ENCODE data around the gene RFX7. TPM values are rescaled to one million over a fixed set of nuclear protein-coding genes. Genes with fewer than 3 reads are reported as not detected.

The RFX7 gene
- total and polyA plus RNA-seq, 2 of the 8 experiments (the other 6 are each of a cell fraction or from before 2014, with no cell fraction given), result 10.4 to 40.9 TPM

GRCh38 chr15:56254265-56254664, 10.6 kb upstream of the RFX7 start:
- Histone ChIP-seq H3K4me2 (ENCODE audit: insufficient read depth in 1 of 2, low read depth in 2 of 2, low read length in 2 of 2) (no peak overlapping the region), H3K79me1 (ENCODE audit: low read depth, low read length) (no peaks in the 10 kb centered on the region), H3K4me3 (ENCODE audit: extremely low read depth in 1 of 4, insufficient read depth in 2 of 4, low read depth in 3 of 4, low read length in 4 of 4) (no peak overlapping the region), H4K20me1 (replicated peaks in 1 of 2; ENCODE audit: control insufficient read depth in 1 of 2, insufficient read depth in 2 of 2, low read length in 2 of 2) (no peaks in the 10 kb centered on the region), H3K14ac (ENCODE audit: insufficient read length) (no peak overlapping the region), H3K9me3 (ENCODE audit: insufficient read depth in 2 of 2, low read depth in 1 of 2, low read length in 1 of 2) (no peaks in the 10 kb centered on the region), H2BK5ac (ENCODE audit: low read depth, low read length) (no peak overlapping the region), H2BK12ac (ENCODE audit: low read depth, low read length) (no peak overlapping the region), H4K5ac (ENCODE audit: insufficient read length, low read depth, low read length) (no peak overlapping the region), H3K27me3 (replicated peaks in 1 of 4; ENCODE audit: control insufficient read depth in 3 of 4, extremely low read depth in 1 of 4, insufficient read depth in 3 of 4, low read length in 3 of 4) (no peaks in the 10 kb centered on the region), H2AK5ac (ENCODE audit: low read depth, low read length) (no peak overlapping the region), H3K4ac (replicated peaks; ENCODE audit: insufficient read length, low read depth, low read length) (no peak overlapping the region), H3K36me3 (ENCODE audit: control insufficient read depth in 2 of 4, insufficient read depth in 4 of 4, low read length in 3 of 4) (no peaks in the 10 kb centered on the region), H3K4me1 (replicated peaks in 1 of 4; ENCODE audit: control insufficient read depth in 3 of 4, insufficient read depth in 4 of 4, low read length in 3 of 4) (no peaks in the 10 kb centered on the region), H3K79me2 (ENCODE audit: control insufficient read depth in 1 of 2, insufficient read depth in 2 of 2, low read length in 2 of 2) (no peaks in the 10 kb centered on the region), H3K18ac (ENCODE audit: extremely low read depth, low read length) (no peak overlapping the region), H2BK15ac (ENCODE audit: low read length) (no peak overlapping the region), H2BK120ac (replicated peaks; ENCODE audit: low read depth, low read length) (no peak overlapping the region), H4K91ac (replicated peaks; ENCODE audit: insufficient read length, low read length) (no peak overlapping the region), H3K56ac (replicated peaks; ENCODE audit: insufficient read length, low read depth, low read length) (no peak overlapping the region), H4K8ac (ENCODE audit: extremely low read depth, insufficient read depth, low read length) (no peak overlapping the region), H3K9ac (replicated peaks in 1 of 4; ENCODE audit: extremely low read depth in 1 of 4, low read depth in 3 of 4, low read length in 3 of 4) (no peak overlapping the region), H2BK20ac (ENCODE audit: low read length) (no peak overlapping the region), H3K27ac (ENCODE audit: low read depth, low read length) (no peak overlapping the region), H2AFZ (ENCODE audit: low read length) (no peak overlapping the region), H3K23me2 (ENCODE audit: low read depth, low read length) (no peaks in the 10 kb centered on the region), H3K23ac (ENCODE audit: insufficient read length) (no peak overlapping the region)
- ChIA-PET POLR2A (ENCODE audit: partially characterized antibody) (interaction anchor here (1.3 kb wide), 1 partner anchor 10 kb away, joined by 5 read pairs; no protein-coding TSS in a partner anchor), CTCF (ENCODE audit: partially characterized antibody) (interaction anchor here (0.6 to 7.5 kb wide), 3 partner anchors 151 to 201 kb away, joined by 3 to 119 read pairs (median 3); no protein-coding TSS in a partner anchor)
- no peak for TF ChIP-seq RAD21 (IDR thresholded peaks at IDR 0.05 in 1 of 2, conservative IDR thresholded peaks at IDR 0.05 in 1 of 2; ENCODE audit: low read depth in 2 of 2, low read length in 2 of 2)
- TF ChIP-seq RNF2 (IDR thresholded peaks at IDR 0.05; ENCODE audit: borderline replicate concordance, low read depth, low read length, missing control alignments, poor library complexity, severe bottlenecking), result no peak
- no peak for TF ChIP-seq CREB1 (IDR thresholded peaks at IDR 0.05)
- DNase-seq (ENCODE audit: low read depth in 1 of 2, low spot score in 2 of 2) (no peak), FAIRE-seq (no peak)

All from H1 (cell line).